Ishikawa (cell line): ENCODE results near the gene SLC25A38.

ENCODE experiments used
- EGR1 ChIP-seq: IDR thresholded peaks from 2 replicates; pipeline ENCODE4 v1.6.1; 2012
- EP300 ChIP-seq: IDR thresholded peaks from 2 replicates; pipeline ENCODE4 v1.6.1; 2012; ENCODE audit warnings: borderline replicate concordance
- RAD21 ChIP-seq: IDR thresholded peaks from 2 replicates; pipeline ENCODE4 v1.6.1; 2012; ENCODE audit warnings: low read depth
- TEAD4 ChIP-seq: IDR thresholded peaks from 2 replicates; pipeline ENCODE4 v1.6.1; 2012
- YY1 ChIP-seq: IDR thresholded peaks from 2 replicates; pipeline ENCODE4 v1.6.1; 2012; ENCODE audit warnings: low read depth
- ZBTB7A ChIP-seq: IDR thresholded peaks from 2 replicates; pipeline ENCODE4 v1.6.1; 2012; ENCODE audit warnings: low read depth
- TF ChIP-seq, protein P1 (sequence below): IDR thresholded peaks from 2 replicates; pipeline ENCODE4 v1.6.1; 2012

DNA sequence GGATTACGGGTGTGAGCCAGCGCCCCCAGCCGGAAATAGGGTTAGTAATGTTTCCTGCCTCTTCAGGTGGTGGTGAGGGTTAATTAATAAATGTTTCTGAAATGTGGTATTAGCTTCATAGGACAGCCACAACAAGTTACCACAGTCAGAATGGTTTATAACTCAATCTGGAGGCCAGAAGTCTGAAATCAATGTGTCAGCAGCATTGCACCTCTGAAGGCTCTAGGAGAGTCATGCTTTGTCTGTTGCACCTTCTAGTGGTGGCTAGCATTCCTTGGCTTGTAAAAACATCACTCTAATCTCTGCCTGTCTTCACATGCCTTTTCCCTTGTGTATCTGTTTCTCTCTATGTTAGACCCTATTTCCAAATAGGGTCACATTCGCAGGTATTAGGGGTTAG is 15.5 kb downstream of the SLC25A38 start:
- TF ChIP-seq RAD21 (no peak), EGR1 (no peak), YY1 (no peak), EP300 (no peak), ZBTB7A (no peak), TEAD4 (no peak)
- TF ChIP-seq, protein P1, sequence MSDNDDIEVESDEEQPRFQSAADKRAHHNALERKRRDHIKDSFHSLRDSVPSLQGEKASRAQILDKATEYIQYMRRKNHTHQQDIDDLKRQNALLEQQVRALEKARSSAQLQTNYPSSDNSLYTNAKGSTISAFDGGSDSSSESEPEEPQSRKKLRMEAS: no peak
